ENCODE data around the gene VPS51.

Gene VPS51

GRCh38 chr11:65100674-65101350, 4.8 kb downstream of the VPS51 start:
- in situ Hi-C loops (cut with HindIII; ENCODE audit: low pct_ligation_motif_present, low pct_unique_long_range_greater_than_20kb, low sequenced_read_pairs), result no loop called here
- no peak for DNase-seq

- no peak for DNase-seq
- in situ Hi-C loops (cut with HindIII; ENCODE audit: low pct_ligation_motif_present, low pct_unique_long_range_greater_than_20kb, low sequenced_read_pairs), result no loop called here
Measured at GRCh38 chr11:65102142-65103095, 6.4 kb downstream of the VPS51 start.

- no peak for DNase-seq
- in situ Hi-C loops (cut with HindIII; ENCODE audit: low pct_ligation_motif_present, low pct_unique_long_range_greater_than_20kb, low sequenced_read_pairs), result no loop called here
Measured at GRCh38 chr11:65103476-65103875, 7.5 kb downstream of the VPS51 start.

GRCh38 chr11:65104628-65105027, 8.6 kb downstream of the VPS51 start:
- no peak for DNase-seq
- in situ Hi-C loops (cut with HindIII; ENCODE audit: low pct_ligation_motif_present, low pct_unique_long_range_greater_than_20kb, low sequenced_read_pairs), result no loop called here

- DNase-seq, result no peak
- in situ Hi-C loops (cut with HindIII; ENCODE audit: low pct_ligation_motif_present, low pct_unique_long_range_greater_than_20kb, low sequenced_read_pairs), result no loop called here
Measured at GRCh38 chr11:65107078-65107477, 11.1 kb downstream of the VPS51 start.

- no peak for DNase-seq
- in situ Hi-C loops (cut with HindIII; ENCODE audit: low pct_ligation_motif_present, low pct_unique_long_range_greater_than_20kb, low sequenced_read_pairs), result no loop called here
Measured at GRCh38 chr11:65107751-65108468, 11.9 kb downstream of the VPS51 start.

- in situ Hi-C loops (cut with HindIII; ENCODE audit: low pct_ligation_motif_present, low pct_unique_long_range_greater_than_20kb, low sequenced_read_pairs), result no loop called here
- DNase-seq, result no peak
Measured at GRCh38 chr11:65108469-65109123, 12.6 kb downstream of the VPS51 start.

GRCh38 chr11:65109231-65110198, 13.5 kb downstream of the VPS51 start:
- no peak for DNase-seq
- in situ Hi-C loops (cut with HindIII; ENCODE audit: low pct_ligation_motif_present, low pct_unique_long_range_greater_than_20kb, low sequenced_read_pairs), result no loop called here

- peak; percentile 76 for DNase-seq
- in situ Hi-C loops (cut with HindIII; ENCODE audit: low pct_ligation_motif_present, low pct_unique_long_range_greater_than_20kb, low sequenced_read_pairs), result no loop called here
Measured at GRCh38 chr11:65110354-65110861, 14.4 kb downstream of the VPS51 start.

GRCh38 chr11:65111159-65111743, 15.2 kb downstream of the VPS51 start:
- in situ Hi-C loops (cut with HindIII; ENCODE audit: low pct_ligation_motif_present, low pct_unique_long_range_greater_than_20kb, low sequenced_read_pairs), result no loop called here
- no peak for DNase-seq

- in situ Hi-C loops (cut with HindIII; ENCODE audit: low pct_ligation_motif_present, low pct_unique_long_range_greater_than_20kb, low sequenced_read_pairs), result no loop called here
- DNase-seq, result peak; percentile 94
Measured at GRCh38 chr11:65111744-65112545, 15.9 kb downstream of the VPS51 start, which contains the start of gene TM7SF2. Gene TM7SF2, plus strand, starts transcription at chr11:65111872. Its CDS starts 144 bp downstream, at chr11:65112016.

- DNase-seq, result peak; percentile 40
- in situ Hi-C loops (cut with HindIII; ENCODE audit: low pct_ligation_motif_present, low pct_unique_long_range_greater_than_20kb, low sequenced_read_pairs), result no loop called here
Measured at GRCh38 chr11:65112546-65113360, 16.7 kb downstream of the VPS51 start.

- DNase-seq, result peak; percentile 52
- in situ Hi-C loops (cut with HindIII; ENCODE audit: low pct_ligation_motif_present, low pct_unique_long_range_greater_than_20kb, low sequenced_read_pairs), result no loop called here
Measured at GRCh38 chr11:65113361-65113756, 17.3 kb downstream of the VPS51 start.

GRCh38 chr11:65113839-65114238, 17.8 kb downstream of the VPS51 start:
- in situ Hi-C loops (cut with HindIII; ENCODE audit: low pct_ligation_motif_present, low pct_unique_long_range_greater_than_20kb, low sequenced_read_pairs), result no loop called here

GRCh38 chr11:65114538-65115171, 18.6 kb downstream of the VPS51 start:
- no peak for DNase-seq
- in situ Hi-C loops (cut with HindIII; ENCODE audit: low pct_ligation_motif_present, low pct_unique_long_range_greater_than_20kb, low sequenced_read_pairs), result no loop called here

More at GRCh38 chr11:65113839-65114238, 17.8 kb downstream of the VPS51 start:
- DNase-seq, result no peak
